ENCODE results near the gene DCLK3. TPM values are rescaled to one million over a fixed set of nuclear protein-coding genes. Genes with fewer than 3 reads are reported as not detected.

The DCLK3 gene
- total and polyA plus RNA-seq, 2 of the 8 experiments (the other 6 are each of a cell fraction or from before 2014, with no cell fraction given) = 0.27 to 0.63 TPM

DNA sequence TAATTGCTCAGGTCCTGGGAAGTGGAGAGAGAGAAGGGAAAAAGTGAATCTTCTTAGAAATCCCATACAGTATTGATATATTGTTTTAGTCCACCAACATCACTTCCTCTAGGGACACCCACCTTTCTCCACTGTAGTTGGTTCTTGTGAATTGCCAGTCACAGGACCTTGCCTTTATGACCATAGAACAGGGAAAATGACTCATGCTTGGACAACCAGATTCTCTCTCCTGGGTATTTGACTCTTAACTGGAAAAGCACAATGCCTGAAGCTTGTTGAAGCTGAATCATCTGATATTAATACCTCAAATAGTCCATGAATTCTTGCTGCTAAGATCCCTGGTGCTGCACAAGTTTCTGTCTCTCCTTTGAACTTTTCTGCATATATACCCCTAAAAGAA is 32.5 kb upstream of the DCLK3 start:
- H3K36me3 ChIP-seq (ENCODE audit: control insufficient read depth in 2 of 4, insufficient read depth in 4 of 4, low read length in 3 of 4) = no peaks in the 10 kb centered on the region
- no peak overlapping the region for H4K8ac ChIP-seq (ENCODE audit: extremely low read depth, insufficient read depth, low read length)
- H2BK120ac ChIP-seq (replicated peaks; ENCODE audit: low read depth, low read length) = no peak overlapping the region
- no peak overlapping the region for H3K18ac ChIP-seq (ENCODE audit: extremely low read depth, low read length)
- H3K14ac ChIP-seq (ENCODE audit: insufficient read length) = no peak overlapping the region
- no peak overlapping the region for H3K23ac ChIP-seq (ENCODE audit: insufficient read length)
- H4K5ac ChIP-seq (ENCODE audit: insufficient read length, low read depth, low read length) = no peak overlapping the region
- H3K4me1 ChIP-seq (replicated peaks in 1 of 4; ENCODE audit: control insufficient read depth in 3 of 4, insufficient read depth in 4 of 4, low read length in 3 of 4) = peaks cover 0 to 5% (median 2%) of the 10 kb centered on the region in 4 experiments; a peak in 3 of 7 replicates
- H4K91ac ChIP-seq (replicated peaks; ENCODE audit: insufficient read length, low read length) = no peak overlapping the region
- H2BK20ac ChIP-seq (ENCODE audit: low read length) = no peak overlapping the region
- H3K27ac ChIP-seq (ENCODE audit: low read depth, low read length) = no peak overlapping the region
- no peak overlapping the region for H2BK12ac ChIP-seq (ENCODE audit: low read depth, low read length)
- no peak overlapping the region for H3K56ac ChIP-seq (replicated peaks; ENCODE audit: insufficient read length, low read depth, low read length)
- H3K9ac ChIP-seq (replicated peaks in 1 of 4; ENCODE audit: extremely low read depth in 1 of 4, low read depth in 3 of 4, low read length in 3 of 4) = no peak overlapping the region
- no peak overlapping the region for H2BK15ac ChIP-seq (ENCODE audit: low read length)
- H2AK5ac ChIP-seq (ENCODE audit: low read depth, low read length) = no peak overlapping the region
- no peaks in the 10 kb centered on the region for H3K27me3 ChIP-seq (replicated peaks in 1 of 4; ENCODE audit: control insufficient read depth in 3 of 4, extremely low read depth in 1 of 4, insufficient read depth in 3 of 4, low read length in 3 of 4)
- no peak overlapping the region for H2BK5ac ChIP-seq (ENCODE audit: low read depth, low read length)
- H4K20me1 ChIP-seq (replicated peaks in 1 of 2; ENCODE audit: control insufficient read depth in 1 of 2, insufficient read depth in 2 of 2, low read length in 2 of 2) = no peaks in the 10 kb centered on the region
- ChIA-PET POLR2A (ENCODE audit: partially characterized antibody) (no interaction called here), CTCF (ENCODE audit: partially characterized antibody) (interaction anchor here (1.4 to 10.8 kb wide), 4 partner anchors 14 to 162 kb away, joined by 3 to 125 read pairs (median 96); no protein-coding TSS in a partner anchor)
- no peak for FAIRE-seq
- H3K23me2 ChIP-seq (ENCODE audit: low read depth, low read length) = peaks cover 2% of the 10 kb centered on the region; the same call in 1 of the 2 replicates
- DNase-seq (ENCODE audit: low read depth in 1 of 2, low spot score in 2 of 2) = no peak
- no peak overlapping the region for H3K4me2 ChIP-seq (ENCODE audit: insufficient read depth in 1 of 2, low read depth in 2 of 2, low read length in 2 of 2)
- no peaks in the 10 kb centered on the region for H3K9me3 ChIP-seq (ENCODE audit: insufficient read depth in 2 of 2, low read depth in 1 of 2, low read length in 1 of 2)
- H2AFZ ChIP-seq (ENCODE audit: low read length) = no peak overlapping the region
- no peak overlapping the region for H3K4me3 ChIP-seq (ENCODE audit: extremely low read depth in 1 of 4, insufficient read depth in 2 of 4, low read depth in 3 of 4, low read length in 4 of 4)
- H3K79me2 ChIP-seq (ENCODE audit: control insufficient read depth in 1 of 2, insufficient read depth in 2 of 2, low read length in 2 of 2) = no peaks in the 10 kb centered on the region
- no peaks in the 10 kb centered on the region for H3K79me1 ChIP-seq (ENCODE audit: low read depth, low read length)
- no peak overlapping the region for H3K4ac ChIP-seq (replicated peaks; ENCODE audit: insufficient read length, low read depth, low read length)
- TF ChIP-seq NANOG (IDR thresholded peaks at IDR 0.05; ENCODE audit: insufficient read depth, low read depth, low read length, poor library complexity, severe bottlenecking) = no peak
- no peak for TF ChIP-seq ASH2L (IDR thresholded peaks at IDR 0.05; ENCODE audit: low read length)
- TF ChIP-seq TAF1 (IDR thresholded peaks at IDR 0.05; ENCODE audit: low read depth, low read length) = no peak
- no peak for TF ChIP-seq ZNF274 (IDR thresholded peaks at IDR 0.05; ENCODE audit: borderline replicate concordance, extremely low read depth, low read length)
- TF ChIP-seq SIN3A (conservative IDR thresholded peaks at IDR 0.05 in 1 of 2, IDR thresholded peaks at IDR 0.05 in 1 of 2; ENCODE audit: low read depth in 1 of 2, low read length in 2 of 2) = no peak
- TF ChIP-seq POLR2A (IDR thresholded peaks at IDR 0.05; ENCODE audit: control extremely low read depth in 1 of 2, low read depth in 2 of 2, low read length in 2 of 2) = no peak
- TF ChIP-seq CHD1 (IDR thresholded peaks at IDR 0.05; ENCODE audit: low read depth, low read length) = no peak
- no peak for TF ChIP-seq TCF12 (IDR thresholded peaks at IDR 0.05; ENCODE audit: low read depth, low read length)
- TF ChIP-seq, protein P1, sequence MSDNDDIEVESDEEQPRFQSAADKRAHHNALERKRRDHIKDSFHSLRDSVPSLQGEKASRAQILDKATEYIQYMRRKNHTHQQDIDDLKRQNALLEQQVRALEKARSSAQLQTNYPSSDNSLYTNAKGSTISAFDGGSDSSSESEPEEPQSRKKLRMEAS (IDR thresholded peaks at IDR 0.05) = no peak
- TF ChIP-seq POU5F1 (IDR thresholded peaks at IDR 0.05; ENCODE audit: low read depth, low read length) = no peak
- TF ChIP-seq CEBPB (IDR thresholded peaks at IDR 0.05; ENCODE audit: low read depth, low read length) = no peak
- TF ChIP-seq RXRA (IDR thresholded peaks at IDR 0.05; ENCODE audit: insufficient read depth, low read depth, low read length) = no peak
- TF ChIP-seq MAFK (IDR thresholded peaks at IDR 0.05; ENCODE audit: low read depth, low read length) = no peak
- no peak for TF ChIP-seq CTBP2 (IDR thresholded peaks at IDR 0.05; ENCODE audit: borderline replicate concordance, insufficient read depth, insufficient read length, low read length)
- TF ChIP-seq CBX5 (IDR thresholded peaks at IDR 0.05; ENCODE audit: low read depth, low read length) = no peak
